Ishikawa (cell line): Measurements from ENCODE around the gene CHIT1.

ENCODE experiments used
- CEBPB ChIP-seq: IDR thresholded peaks from 2 replicates; pipeline ENCODE4 v1.6.1; 2012
- CREB1 ChIP-seq: IDR thresholded peaks from 2 replicates; pipeline ENCODE4 v1.6.1; 2012; ENCODE audit warnings: low read depth
- EGR1 ChIP-seq: IDR thresholded peaks from 2 replicates; pipeline ENCODE4 v1.6.1; 2012
- EP300 ChIP-seq: IDR thresholded peaks from 2 replicates; pipeline ENCODE4 v1.6.1; 2012; ENCODE audit warnings: borderline replicate concordance
- FOXM1 ChIP-seq: IDR thresholded peaks from 2 replicates; pipeline ENCODE4 v1.6.1; 2012; ENCODE audit warnings: low read depth, borderline replicate concordance
- MAX ChIP-seq: IDR thresholded peaks from 2 replicates; pipeline ENCODE4 v1.6.1; 2012
- NFIC ChIP-seq: IDR thresholded peaks from 2 replicates; pipeline ENCODE4 v1.6.1; 2012
- RAD21 ChIP-seq: IDR thresholded peaks from 2 replicates; pipeline ENCODE4 v1.6.1; 2012; ENCODE audit warnings: low read depth
- TAF1 ChIP-seq: IDR thresholded peaks from 2 replicates; pipeline ENCODE4 v1.6.1; 2012; ENCODE audit warnings: low read depth, mild to moderate bottlenecking
- TCF12 ChIP-seq: IDR thresholded peaks from 2 replicates; pipeline ENCODE4 v1.6.1; 2012; ENCODE audit warnings: low read depth
- TEAD4 ChIP-seq: IDR thresholded peaks from 2 replicates; pipeline ENCODE4 v1.6.1; 2012
- USF1 ChIP-seq: IDR thresholded peaks from 2 replicates; pipeline ENCODE4 v1.6.1; 2012
- YY1 ChIP-seq: IDR thresholded peaks from 2 replicates; pipeline ENCODE4 v1.6.1; 2012; ENCODE audit warnings: low read depth
- ZBTB7A ChIP-seq: IDR thresholded peaks from 2 replicates; pipeline ENCODE4 v1.6.1; 2012; ENCODE audit warnings: low read depth
- TF ChIP-seq, protein P1 (sequence below): IDR thresholded peaks from 2 replicates; pipeline ENCODE4 v1.6.1; 2012; ENCODE audit warnings: low read depth, mild to moderate bottlenecking

The CHIT1 gene

DNA sequence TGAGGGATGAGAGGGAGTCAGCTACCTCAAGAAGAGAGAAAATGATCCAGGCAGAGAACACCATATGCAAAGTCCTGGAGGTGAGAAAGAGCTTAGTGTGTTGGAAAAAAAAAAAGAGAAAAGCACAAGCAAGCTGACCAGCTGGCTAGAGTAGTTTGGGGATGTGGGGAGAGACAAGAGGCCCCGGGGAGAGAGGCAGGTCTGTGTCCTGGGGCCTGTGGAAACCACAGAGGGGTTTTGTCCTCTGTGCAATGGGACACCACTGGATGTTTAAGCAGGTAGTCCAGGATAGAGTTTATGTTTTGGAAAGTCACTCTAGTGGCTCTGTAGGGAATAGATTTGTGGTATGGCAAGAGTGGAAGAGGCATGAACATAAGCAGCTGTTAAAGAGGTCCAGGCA is 28.6 kb downstream of the CHIT1 start:
- TF ChIP-seq USF1 (no peak), TAF1 (no peak), MAX (no peak)

- TF ChIP-seq YY1, result no peak
These were observed 29.5 kb downstream of the CHIT1 start for GRCh38 chr1:203199816-203200571.

DNA sequence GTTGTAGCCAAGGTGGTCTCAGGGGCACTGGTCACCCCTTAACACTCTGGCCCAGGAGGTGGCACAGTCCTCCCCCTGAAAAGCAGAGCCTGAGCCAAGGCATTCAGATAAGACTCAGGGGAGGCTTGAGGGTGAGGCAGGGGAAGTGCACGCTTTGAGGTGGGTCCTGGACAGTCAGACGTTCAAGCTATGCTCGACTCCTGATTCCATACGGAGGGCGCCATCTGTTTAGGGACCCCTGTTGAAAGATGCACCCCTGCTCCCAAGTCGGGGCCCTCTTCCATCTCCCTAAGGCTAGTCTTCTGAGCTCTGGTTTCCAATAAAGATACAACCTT is 30.0 kb downstream of the CHIT1 start:
- TF ChIP-seq FOXM1 (no peak), MAX (no peak), USF1 (no peak), YY1 (no peak), NFIC (no peak), TCF12 (no peak), CREB1 (no peak)

DNA sequence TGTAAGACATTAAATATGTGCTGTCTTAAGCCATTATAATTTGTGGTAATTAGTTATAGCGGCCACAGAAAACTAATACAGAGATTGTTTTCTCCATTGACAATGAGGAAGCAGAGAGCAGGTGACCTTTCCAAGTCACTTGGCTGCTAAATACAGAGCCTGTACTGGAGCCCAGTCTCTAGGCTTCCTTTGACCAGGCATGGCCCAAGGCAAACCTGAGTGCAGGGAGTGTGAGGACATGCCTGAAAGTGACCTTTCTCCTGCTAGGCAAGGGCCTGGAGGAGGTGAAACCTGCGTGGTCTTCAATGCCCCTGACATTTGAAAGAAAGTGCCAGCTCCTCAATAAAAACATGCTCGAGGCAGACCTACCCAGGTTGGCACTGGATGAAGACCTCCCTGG is 30.5 kb downstream of the CHIT1 start:
- no peak for TF ChIP-seq EGR1
- no peak for TF ChIP-seq YY1
- TF ChIP-seq, protein P1, sequence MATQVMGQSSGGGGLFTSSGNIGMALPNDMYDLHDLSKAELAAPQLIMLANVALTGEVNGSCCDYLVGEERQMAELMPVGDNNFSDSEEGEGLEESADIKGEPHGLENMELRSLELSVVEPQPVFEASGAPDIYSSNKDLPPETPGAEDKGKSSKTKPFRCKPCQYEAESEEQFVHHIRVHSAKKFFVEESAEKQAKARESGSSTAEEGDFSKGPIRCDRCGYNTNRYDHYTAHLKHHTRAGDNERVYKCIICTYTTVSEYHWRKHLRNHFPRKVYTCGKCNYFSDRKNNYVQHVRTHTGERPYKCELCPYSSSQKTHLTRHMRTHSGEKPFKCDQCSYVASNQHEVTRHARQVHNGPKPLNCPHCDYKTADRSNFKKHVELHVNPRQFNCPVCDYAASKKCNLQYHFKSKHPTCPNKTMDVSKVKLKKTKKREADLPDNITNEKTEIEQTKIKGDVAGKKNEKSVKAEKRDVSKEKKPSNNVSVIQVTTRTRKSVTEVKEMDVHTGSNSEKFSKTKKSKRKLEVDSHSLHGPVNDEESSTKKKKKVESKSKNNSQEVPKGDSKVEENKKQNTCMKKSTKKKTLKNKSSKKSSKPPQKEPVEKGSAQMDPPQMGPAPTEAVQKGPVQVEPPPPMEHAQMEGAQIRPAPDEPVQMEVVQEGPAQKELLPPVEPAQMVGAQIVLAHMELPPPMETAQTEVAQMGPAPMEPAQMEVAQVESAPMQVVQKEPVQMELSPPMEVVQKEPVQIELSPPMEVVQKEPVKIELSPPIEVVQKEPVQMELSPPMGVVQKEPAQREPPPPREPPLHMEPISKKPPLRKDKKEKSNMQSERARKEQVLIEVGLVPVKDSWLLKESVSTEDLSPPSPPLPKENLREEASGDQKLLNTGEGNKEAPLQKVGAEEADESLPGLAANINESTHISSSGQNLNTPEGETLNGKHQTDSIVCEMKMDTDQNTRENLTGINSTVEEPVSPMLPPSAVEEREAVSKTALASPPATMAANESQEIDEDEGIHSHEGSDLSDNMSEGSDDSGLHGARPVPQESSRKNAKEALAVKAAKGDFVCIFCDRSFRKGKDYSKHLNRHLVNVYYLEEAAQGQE, result no peak
- no peak for TF ChIP-seq CREB1

- no peak for TF ChIP-seq USF1
- no peak for TF ChIP-seq EGR1
These were observed 31.8 kb downstream of the CHIT1 start for GRCh38 chr1:203197625-203198024.

- TF ChIP-seq NFIC (no peak), ZBTB7A (no peak), USF1 (no peak), EGR1 (no peak), FOXM1 (no peak), TCF12 (no peak), MAX (no peak), YY1 (no peak), CEBPB (no peak), TEAD4 (no peak), CREB1 (no peak), RAD21 (no peak), EP300 (no peak), TAF1 (no peak)
- TF ChIP-seq, protein P1, result no peak
These were observed 33.1 kb downstream of the CHIT1 start for GRCh38 chr1:203196371-203196770.

DNA sequence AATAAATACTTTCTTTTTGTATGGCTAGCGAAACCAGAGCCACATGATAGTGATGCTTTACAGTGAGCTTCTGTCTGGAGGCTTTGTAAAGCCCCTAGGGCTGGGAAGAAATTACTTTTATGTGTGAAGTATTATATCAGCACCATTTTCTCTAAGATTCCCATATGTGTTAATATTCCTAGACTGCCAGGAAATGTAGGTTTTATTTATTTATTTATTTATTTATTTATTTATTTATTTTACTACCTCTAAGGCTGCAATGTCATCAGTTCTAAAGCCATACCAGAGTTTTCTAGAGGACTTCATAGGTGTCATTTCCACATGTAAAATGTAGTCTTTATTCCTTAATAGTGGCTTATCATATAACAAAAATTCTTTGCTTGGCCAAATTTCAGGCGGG is 38.5 kb downstream of the CHIT1 start:
- no peak for TF ChIP-seq CEBPB
- no peak for TF ChIP-seq EGR1
